ENCODE data around the gene C1orf94. TPM values are rescaled to one million over a fixed set of nuclear protein-coding genes. Genes with fewer than 3 reads are reported as not detected.

The C1orf94 gene
- total RNA-seq, 4 donors from 2014 or later: not detected

GRCh38 chr1:34165422-34165921, 11.2 kb upstream of the C1orf94 start:
- 6 to 7% methylated on average over 8 to 13 of the region's 13 CpGs for WGBS, 2 donors (ENCODE audit: low coverage in 1 of 2)
- in situ Hi-C loops (cut with MboI; ENCODE audit: low pct_ligation_motif_present in 1 of 4, low pct_unique_long_range_greater_than_20kb in 1 of 4, low sequenced_read_pairs in 3 of 4): loop anchor here in 1 of 4 donors (25.0 kb wide), 1 partner anchor 528 kb away; no protein-coding TSS in a partner anchor

DNA sequence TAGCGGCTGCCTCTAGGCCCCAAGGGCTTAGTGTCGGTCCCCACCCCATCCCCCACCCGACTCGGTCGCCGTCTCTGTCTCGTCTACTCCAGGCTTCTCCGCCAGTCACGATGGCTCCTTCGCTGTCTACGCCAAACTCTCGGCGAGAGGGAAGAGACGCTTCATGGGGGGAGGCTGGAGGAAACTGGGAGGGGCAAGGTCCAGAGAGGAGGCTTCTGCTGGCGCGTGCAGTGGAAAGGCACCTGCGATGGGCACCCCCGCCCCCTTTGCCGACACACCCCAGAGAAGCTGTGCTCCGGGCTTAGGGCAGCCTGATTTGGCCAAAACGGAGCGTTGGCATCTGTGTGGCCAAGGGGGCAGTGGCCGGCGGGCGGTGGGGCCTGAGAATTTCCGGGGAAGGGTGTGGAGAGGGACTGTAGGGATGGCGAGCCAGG, 10.5 kb upstream of the C1orf94 start:
- in situ Hi-C loops (cut with MboI; ENCODE audit: low pct_ligation_motif_present in 1 of 4, low pct_unique_long_range_greater_than_20kb in 1 of 4, low sequenced_read_pairs in 3 of 4) (loop anchor here in 1 of 4 donors (25.0 kb wide), 1 partner anchor 529 kb away; no protein-coding TSS in a partner anchor), intact Hi-C loops (cut with DNase I; ENCODE audit: low total_unique reads) (loop anchor here (10.0 kb wide), 1 partner anchor 531 kb away; no protein-coding TSS in a partner anchor)
- Histone ChIP-seq H3K4me1 (peaks cover 0 to 34% (median 17%) of the 10 kb centered on the region in 4 donors), H3K4me3 (no peak overlapping the region), H3K36me3 (no peaks in the 10 kb centered on the region), H3K9me3 (no peaks in the 10 kb centered on the region), H3K27ac (no peak overlapping the region), H3K27me3 (peaks cover 90% of the 10 kb centered on the region)
- no peak for TF ChIP-seq EP300 (IDR thresholded peaks at IDR 0.05; ENCODE audit: low read depth)
- WGBS, 2 donors (ENCODE audit: low coverage in 1 of 2): 14% methylated on average over 27 of the region's 27 CpGs; no CpG with 5 or more reads in 1 of the 2 donors
- no peak for DNase-seq

More at GRCh38 chr1:34165422-34165921, 11.2 kb upstream of the C1orf94 start:
- intact Hi-C loops (cut with DNase I; ENCODE audit: low total_unique reads): loop anchor here (10.0 kb wide), 1 partner anchor 531 kb away; no protein-coding TSS in a partner anchor
- no peaks in the 10 kb centered on the region for H3K9me3 ChIP-seq
- peaks cover 0 to 34% (median 17%) of the 10 kb centered on the region in 4 donors for H3K4me1 ChIP-seq
- peak overlapping the region in 1 of 4 donors; percentile 30 for H3K27ac ChIP-seq
- peaks cover 90% of the 10 kb centered on the region for H3K27me3 ChIP-seq
- no peaks in the 10 kb centered on the region for H3K36me3 ChIP-seq
- peak overlapping the region in 3 of 4 donors; percentile 20 to 42 (median 24) for H3K4me3 ChIP-seq
- TF ChIP-seq POLR2AphosphoS5 (IDR thresholded peaks at IDR 0.05) (no peak), CTCF (IDR thresholded peaks at IDR 0.05) (no peak), EP300 (IDR thresholded peaks at IDR 0.05; ENCODE audit: low read depth) (no peak), POLR2A (IDR thresholded peaks at IDR 0.05) (no peak)
- no peak for DNase-seq

DNA sequence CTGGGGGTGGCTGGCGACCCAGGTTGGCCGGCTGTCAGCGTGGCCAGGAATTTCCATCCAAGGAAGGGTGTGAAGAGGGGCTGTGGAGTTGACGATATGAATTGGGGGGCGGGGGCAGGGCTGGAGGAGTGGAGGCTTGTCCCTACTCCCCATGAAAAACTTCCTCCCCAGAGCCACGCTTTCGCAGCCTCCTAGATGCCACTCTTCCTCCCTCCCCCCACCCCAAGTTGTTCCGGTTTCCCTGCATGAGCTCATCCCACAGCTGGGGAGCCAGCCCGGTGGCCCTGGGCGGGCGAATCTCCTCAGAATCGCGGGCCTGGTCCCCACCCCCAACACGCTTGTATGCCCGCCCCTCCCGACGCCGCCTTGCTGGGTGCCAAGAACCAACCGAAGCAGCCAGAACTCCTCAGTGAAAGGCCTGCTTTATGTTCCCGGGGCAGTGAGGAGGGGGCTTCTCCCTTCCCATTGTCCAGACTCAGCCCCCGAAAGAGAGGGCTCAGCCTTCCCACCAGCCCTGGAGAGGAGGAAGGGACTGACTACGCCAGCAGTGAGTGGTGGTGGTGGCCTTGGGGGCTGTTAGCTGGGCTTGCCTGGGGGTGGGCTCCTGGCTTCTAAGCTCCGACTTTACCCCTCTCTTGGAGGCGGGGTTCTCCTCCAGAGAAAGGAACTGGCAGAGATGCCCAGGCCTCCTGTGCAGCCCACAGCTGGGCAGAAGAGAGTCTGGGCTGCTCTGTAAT, 9.9 kb upstream of the C1orf94 start:
- no peak overlapping the region for H3K4me3 ChIP-seq
- in situ Hi-C loops (cut with MboI; ENCODE audit: low pct_ligation_motif_present in 1 of 4, low pct_unique_long_range_greater_than_20kb in 1 of 4, low sequenced_read_pairs in 3 of 4): loop anchor here in 1 of 4 donors (25.0 kb wide), 1 partner anchor 529 kb away; no protein-coding TSS in a partner anchor

GRCh38 chr1:34167389-34167788, 9.3 kb upstream of the C1orf94 start:
- Histone ChIP-seq H3K36me3 (no peaks in the 10 kb centered on the region), H3K27me3 (peaks cover 80% of the 10 kb centered on the region), H3K4me1 (peaks cover 0 to 34% (median 17%) of the 10 kb centered on the region in 4 donors), H3K9me3 (no peaks in the 10 kb centered on the region), H3K4me3 (no peak overlapping the region), H3K27ac (no peak overlapping the region)
- TF ChIP-seq CTCF (IDR thresholded peaks at IDR 0.05) (no peak), POLR2A (IDR thresholded peaks at IDR 0.05) (no peak), POLR2AphosphoS5 (IDR thresholded peaks at IDR 0.05) (no peak), EP300 (IDR thresholded peaks at IDR 0.05; ENCODE audit: low read depth) (no peak)
- 42 to 80% methylated on average over 1 to 12 of the region's 13 CpGs for WGBS, 2 donors (ENCODE audit: low coverage in 1 of 2)
- intact Hi-C loops (cut with DNase I; ENCODE audit: low total_unique reads) (loop anchor here (10.0 kb wide), 1 partner anchor 533 kb away; no protein-coding TSS in a partner anchor), in situ Hi-C loops (cut with MboI; ENCODE audit: low pct_ligation_motif_present in 1 of 4, low pct_unique_long_range_greater_than_20kb in 1 of 4, low sequenced_read_pairs in 3 of 4) (loop anchor here in 1 of 4 donors (25.0 kb wide), 1 partner anchor 530 kb away; no protein-coding TSS in a partner anchor)
- DNase-seq: no peak

More for the DNA sequence above, 9.9 kb upstream of the C1orf94 start:
- Histone ChIP-seq H3K9me3 (no peaks in the 10 kb centered on the region), H3K4me1 (peaks cover 0 to 34% (median 17%) of the 10 kb centered on the region in 4 donors), H3K27me3 (peaks cover 85% of the 10 kb centered on the region), H3K36me3 (no peaks in the 10 kb centered on the region), H3K27ac (no peak overlapping the region)
- 12% methylated on average over 24 of the region's 24 CpGs; no CpG with 5 or more reads in 1 of the 2 donors for WGBS, 2 donors (ENCODE audit: low coverage in 1 of 2)
- no peak for DNase-seq
- intact Hi-C loops (cut with DNase I; ENCODE audit: low total_unique reads): loop anchor here (10.0 kb wide), 1 partner anchor 532 kb away; no protein-coding TSS in a partner anchor
- TF ChIP-seq CTCF (IDR thresholded peaks at IDR 0.05) (no peak), EP300 (IDR thresholded peaks at IDR 0.05; ENCODE audit: low read depth) (no peak), POLR2A (IDR thresholded peaks at IDR 0.05) (no peak), POLR2AphosphoS5 (IDR thresholded peaks at IDR 0.05) (no peak)

Data from transverse colon (tissue), 4 donors.